NCI-H1417 treated with DMSO at 0.1 percent for 48 hours (cell line): ENCODE measurements around the gene AGGF1.
"Not testable (repeated sequence)": the region's sequence is repeated elsewhere in the genome, so short reads cannot be mapped to it uniquely, and the experiment has no call there.

ENCODE experiments used
- DNase-seq: peaks from one replicate; lab custom pipeline; 2025; lab: John Stamatoyannopoulos, UW

AGGF1 gene

DNA sequence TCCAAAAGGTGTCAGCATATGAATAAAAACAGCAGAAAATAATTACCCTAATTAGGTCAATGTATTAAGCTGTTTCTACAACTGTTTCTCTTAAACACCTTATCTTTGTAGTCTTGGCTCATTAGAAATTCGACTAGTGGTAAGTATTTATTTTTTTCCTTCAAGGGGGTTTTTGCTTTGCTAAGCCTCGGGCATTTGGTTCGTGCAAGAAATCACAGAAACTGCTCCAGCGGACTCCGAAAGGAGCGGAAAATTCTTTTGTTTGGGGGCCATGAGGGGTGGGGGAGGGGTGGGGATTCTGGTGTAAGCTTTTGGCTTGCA lies 56.1 kb downstream of the AGGF1 start:
- DNase-seq: no peak

DNA sequence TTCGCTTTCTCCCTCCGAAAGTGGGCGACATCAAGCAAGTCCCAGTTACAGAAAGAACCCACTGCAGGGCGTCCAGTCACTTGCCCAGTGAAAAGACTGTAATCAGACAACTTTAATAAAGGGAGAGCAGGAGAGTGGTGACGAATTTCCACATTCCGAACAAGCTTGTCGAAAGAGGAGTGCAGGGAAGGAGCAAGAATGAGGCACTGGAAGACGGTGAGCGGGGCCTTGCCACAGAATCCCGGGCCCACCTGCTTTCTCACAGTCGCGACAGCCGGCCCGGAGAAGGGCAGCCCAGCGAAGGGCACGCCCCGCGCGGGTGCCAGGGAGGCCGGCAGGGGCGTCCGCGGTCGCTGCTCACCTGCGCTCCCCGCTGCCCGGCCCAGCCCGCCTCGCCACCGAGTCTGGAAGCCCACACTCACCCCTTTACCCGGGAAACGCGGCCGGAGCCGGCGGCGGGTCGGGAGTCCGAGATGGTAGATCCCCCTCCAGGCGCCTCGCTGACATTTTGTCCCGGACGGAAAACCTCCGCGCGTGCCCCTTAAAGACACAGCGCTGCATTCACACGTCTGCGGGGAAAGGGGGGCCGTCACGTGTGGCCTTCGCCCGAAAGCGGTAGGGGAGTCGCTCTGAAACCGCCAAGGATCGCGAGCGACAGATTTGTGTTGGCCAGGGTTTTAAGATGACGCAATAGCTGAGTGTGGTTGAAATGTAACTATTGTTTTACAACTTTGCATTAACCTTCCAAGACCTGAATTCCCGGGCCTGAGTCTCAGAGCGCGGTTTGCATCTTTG lies 56.7 kb downstream of the AGGF1 start, which contains the start of gene ZBED3:
TSS of gene ZBED3 (minus strand) at position 597 of the 795 bp plus-strand sequence. CDS start 9,407 bp downstream, outside the sequence.
- DNase-seq: peak; percentile 16

DNA sequence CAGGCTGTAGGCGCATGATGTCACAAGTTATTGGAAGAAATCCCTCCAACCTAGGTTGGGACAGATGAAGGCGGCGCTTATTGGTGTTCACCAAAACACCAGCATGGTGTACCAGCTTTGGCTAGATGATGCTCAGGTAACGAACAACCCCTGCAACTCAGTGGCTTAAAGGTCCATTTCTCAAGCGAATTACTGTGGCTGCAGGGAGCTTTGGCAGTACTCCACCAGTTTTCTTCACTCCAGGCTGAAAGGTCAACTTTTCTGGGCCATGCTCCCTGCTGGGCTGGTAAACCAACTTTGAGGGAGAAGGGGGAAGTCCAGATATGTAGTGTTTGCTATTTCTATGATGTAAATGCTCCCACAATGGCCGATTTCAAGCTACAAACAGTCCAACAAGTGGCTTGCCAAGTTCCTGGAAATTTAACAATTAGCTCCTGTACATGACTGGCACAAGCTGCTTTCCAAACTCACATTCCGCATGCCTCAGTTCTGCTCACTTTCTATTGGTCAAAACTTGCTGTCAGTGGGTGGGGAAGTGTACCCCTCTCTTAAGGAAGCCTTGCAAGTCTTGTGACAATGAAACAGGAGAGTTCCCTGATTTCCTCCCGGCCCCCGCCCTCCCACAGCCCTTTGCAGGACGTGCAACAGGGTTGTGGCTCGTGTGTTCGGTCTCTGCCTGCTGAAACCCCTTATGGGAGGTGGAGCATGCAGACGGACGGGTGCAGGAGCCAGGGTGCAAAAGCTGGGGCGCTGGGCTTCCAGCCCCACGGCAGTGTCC lies 57.5 kb downstream of the AGGF1 start:
- no peak for DNase-seq

DNA sequence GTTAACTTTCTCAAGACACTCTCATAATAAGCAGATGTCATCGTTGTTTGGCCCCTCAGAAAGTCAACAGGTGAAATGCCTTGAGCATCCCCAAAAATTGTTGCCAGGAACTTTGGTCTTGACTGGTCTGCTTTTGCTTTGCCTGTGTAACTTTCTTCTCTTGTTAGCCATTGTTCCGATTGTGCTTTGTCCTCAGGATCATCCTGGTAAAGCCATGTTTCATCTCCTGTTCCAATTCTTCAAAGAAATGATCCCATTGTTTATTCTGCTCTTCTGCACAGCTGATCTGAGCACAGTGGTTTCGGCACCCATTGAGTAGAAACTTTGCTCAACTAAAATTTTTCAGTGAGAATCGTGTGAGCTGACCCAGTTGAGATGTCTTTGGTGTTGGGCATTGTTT lies 65.0 kb downstream of the AGGF1 start:
- no peak for DNase-seq

DNA sequence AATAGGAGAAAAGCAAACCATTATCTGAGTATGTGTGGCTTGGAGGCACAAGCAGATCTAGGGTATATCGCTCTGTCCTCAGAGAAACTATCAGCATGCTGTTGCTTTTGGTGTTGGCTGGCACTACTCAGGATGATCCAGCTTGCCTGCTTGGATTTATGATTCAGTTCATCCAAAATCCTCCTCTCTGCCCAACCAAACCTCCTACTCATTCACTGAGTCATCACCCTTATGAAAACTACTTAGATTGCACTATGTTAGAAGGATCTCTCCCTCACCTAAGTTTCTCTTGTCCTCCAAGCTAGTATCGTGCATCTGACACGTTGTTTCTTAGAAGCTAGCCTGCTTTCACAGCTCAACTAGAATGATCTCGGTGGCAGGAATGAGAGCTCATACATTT lies 71.1 kb downstream of the AGGF1 start:
- DNase-seq: no peak

DNA sequence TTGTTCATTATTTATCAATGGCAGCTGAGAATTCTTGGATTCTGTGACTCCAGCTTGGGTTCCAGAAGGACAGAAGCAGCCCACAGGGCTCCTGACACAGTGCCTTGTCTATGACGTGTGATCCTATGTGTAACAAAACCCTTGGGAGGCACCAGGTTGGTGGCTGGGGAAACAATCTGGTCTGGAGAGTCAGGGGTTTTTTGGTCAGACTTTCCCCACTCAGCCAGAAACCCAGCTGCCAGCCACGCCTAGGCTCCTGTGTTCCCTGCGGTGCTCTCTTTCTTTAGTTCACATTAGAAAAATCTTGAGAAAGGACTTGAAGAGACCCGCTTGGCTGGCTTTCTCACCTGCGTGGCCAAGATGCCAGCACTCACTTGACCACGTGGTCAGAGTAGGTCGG lies 72.3 kb downstream of the AGGF1 start:
- no peak for DNase-seq

DNA sequence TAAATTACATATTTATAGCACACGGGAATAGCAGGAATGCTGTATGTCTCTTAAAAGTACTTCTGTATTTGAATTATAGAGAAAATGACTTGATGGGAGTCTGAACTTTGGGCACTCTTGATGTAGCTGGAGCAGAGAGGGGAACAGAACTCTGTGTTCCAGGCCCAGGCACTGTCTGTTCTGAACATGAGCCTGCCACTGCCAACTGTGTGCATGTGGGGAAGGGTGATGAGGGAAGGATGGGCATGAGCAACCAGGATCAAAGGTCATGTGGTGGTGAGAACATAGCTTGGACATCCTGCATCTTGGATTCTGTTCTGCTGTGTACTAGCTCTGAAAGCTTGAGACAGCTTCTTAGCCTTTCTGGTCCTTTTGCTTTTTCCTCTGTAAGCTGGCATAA lies 73.3 kb downstream of the AGGF1 start:
- DNase-seq: no peak

DNA sequence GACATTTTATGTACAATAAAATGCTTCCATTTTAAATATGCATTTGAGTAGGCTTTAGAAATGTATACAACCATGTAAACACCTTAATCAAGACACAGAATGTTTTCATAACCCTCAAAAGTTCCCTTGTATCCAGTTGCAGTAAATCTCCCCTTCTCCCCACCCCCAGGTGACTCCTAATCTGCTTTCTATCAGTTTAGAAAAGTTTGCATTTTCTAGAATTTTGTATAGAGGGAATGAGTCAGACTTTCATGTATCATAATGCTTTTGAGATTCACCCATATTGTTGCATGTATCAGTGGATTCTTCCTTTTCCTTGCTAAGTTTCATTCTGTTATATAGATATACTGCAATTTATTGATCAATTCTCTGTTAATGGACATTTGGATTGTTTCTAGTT lies 74.6 kb downstream of the AGGF1 start:
- no peak for DNase-seq

DNA sequence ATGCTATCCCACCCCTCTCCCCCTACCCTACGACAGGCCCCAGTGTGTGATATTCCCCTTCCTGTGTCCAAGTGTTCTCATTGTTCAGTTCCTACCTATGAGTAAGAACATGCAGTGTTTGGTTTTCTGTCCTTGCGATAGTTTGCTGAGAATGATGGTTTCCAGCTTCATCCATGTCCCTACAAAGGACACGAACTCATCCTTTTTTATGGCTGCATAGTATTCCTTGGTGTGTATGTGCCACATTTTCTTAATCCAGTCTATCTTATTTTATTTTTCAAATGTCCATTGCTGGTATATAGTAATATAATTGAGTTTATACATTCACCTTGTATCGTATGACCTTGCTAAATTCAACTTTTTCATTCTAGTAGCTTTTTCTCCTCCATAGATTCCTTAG lies 76.8 kb downstream of the AGGF1 start:
- DNase-seq: not testable (repeated sequence)
